OCI-LY1 (cell line): ENCODE results near the gene GNG7.

Experiments used
- H2AFZ ChIP-seq: fragments of 200-600 bp; sonication (generic), shearing (Covaris generic); 2 replicates; pipeline ENCODE4 v1.6.0; 2014; ENCODE audit warnings: antibody characterized with exemption, mild to moderate bottlenecking, low read length
- H3F3A ChIP-seq: fragments of 200-600 bp; sonication (generic), shearing (Covaris generic); 2 replicates; pipeline ENCODE4 v1.6.0; 2014; ENCODE audit warnings: mild to moderate bottlenecking, antibody characterized with exemption, low read length, moderate library complexity; ENCODE audit not compliant: insufficient read depth
- H3K27ac ChIP-seq: fragments of 200-600 bp; sonication (generic); 2 replicates; pipeline ENCODE4 v1.5.1; 2014; ENCODE audit warnings: low read length, mixed run types, mild to moderate bottlenecking, low read depth; ENCODE audit not compliant: poor library complexity, severe bottlenecking
- H3K27me3 ChIP-seq: fragments of 200-600 bp; sonication (generic); 2 replicates; pipeline ENCODE4 v1.6.0; 2014; ENCODE audit warnings: antibody characterized with exemption, mild to moderate bottlenecking, low read length, moderate library complexity; ENCODE audit not compliant: insufficient read depth
- H3K36me3 ChIP-seq: fragments of 200-600 bp; sonication (generic); 2 replicates; pipeline ENCODE4 v1.6.1; 2014; ENCODE audit warnings: mild to moderate bottlenecking, antibody characterized with exemption, low read length, moderate library complexity, mixed read lengths; ENCODE audit not compliant: insufficient read depth
- H3K4me1 ChIP-seq: fragments of 200-600 bp; sonication (generic); 2 replicates; pipeline ENCODE4 v1.5.1; 2014; ENCODE audit warnings: mild to moderate bottlenecking, low read length, moderate library complexity; ENCODE audit not compliant: insufficient read depth, severe bottlenecking
- H3K4me2 ChIP-seq: fragments of 200-600 bp; sonication (generic), shearing (Covaris generic); 2 replicates; pipeline ENCODE4 v1.6.1; 2014; ENCODE audit warnings: low read length
- H3K4me3 ChIP-seq: fragments of 200-600 bp; sonication (generic); 2 replicates; pipeline ENCODE4 v1.5.1; 2014; ENCODE audit warnings: low read length, low read depth, mild to moderate bottlenecking, mixed read lengths; ENCODE audit not compliant: poor library complexity, severe bottlenecking
- H3K79me2 ChIP-seq: fragments of 200-600 bp; shearing (Covaris generic); 2 replicates; pipeline ENCODE4 v1.6.1; 2016; ENCODE audit warnings: mixed run types, low read length, mixed read lengths; ENCODE audit not compliant: insufficient read depth
- H3K9ac ChIP-seq: fragments of 200-600 bp; sonication (generic), shearing (Covaris generic); 2 replicates; pipeline ENCODE4 v1.6.1; 2014; ENCODE audit warnings: mild to moderate bottlenecking, low read length, mixed read lengths
- H3K9me2 ChIP-seq: fragments of 200-600 bp; sonication (generic), shearing (Covaris generic); 2 replicates; pipeline ENCODE4 v1.6.1; 2014; ENCODE audit warnings: low read depth, mild to moderate bottlenecking, low read length, mixed read lengths
- H3K9me3 ChIP-seq: fragments of 200-600 bp; shearing (Covaris generic); 2 replicates; pipeline ENCODE4 v1.6.1; 2014; ENCODE audit warnings: low read length, mixed read lengths
- H4K20me1 ChIP-seq: fragments of 200-600 bp; sonication (generic), shearing (Covaris generic); 2 replicates; pipeline ENCODE4 v1.6.0; 2016; ENCODE audit warnings: mild to moderate bottlenecking, low read length; ENCODE audit not compliant: insufficient read depth
- EZH2 ChIP-seq: fragments of 200-600 bp; sonication (generic), shearing (Covaris generic); IDR thresholded peaks from 2 replicates; pipeline ENCODE4 v1.8.0; 2017; ENCODE audit warnings: borderline replicate concordance, mixed run types, mild to moderate bottlenecking, antibody characterized with exemption, low read length, moderate library complexity, mixed read lengths
- TF ChIP-seq, protein P1 (sequence below): fragments of 200-600 bp; sonication (generic), shearing (Covaris generic); IDR thresholded peaks from 2 replicates; pipeline ENCODE4 v1.5.1; 2017; ENCODE audit warnings: mild to moderate bottlenecking, antibody characterized with exemption, low read length, moderate library complexity, mixed read lengths

The GNG7 gene

DNA sequence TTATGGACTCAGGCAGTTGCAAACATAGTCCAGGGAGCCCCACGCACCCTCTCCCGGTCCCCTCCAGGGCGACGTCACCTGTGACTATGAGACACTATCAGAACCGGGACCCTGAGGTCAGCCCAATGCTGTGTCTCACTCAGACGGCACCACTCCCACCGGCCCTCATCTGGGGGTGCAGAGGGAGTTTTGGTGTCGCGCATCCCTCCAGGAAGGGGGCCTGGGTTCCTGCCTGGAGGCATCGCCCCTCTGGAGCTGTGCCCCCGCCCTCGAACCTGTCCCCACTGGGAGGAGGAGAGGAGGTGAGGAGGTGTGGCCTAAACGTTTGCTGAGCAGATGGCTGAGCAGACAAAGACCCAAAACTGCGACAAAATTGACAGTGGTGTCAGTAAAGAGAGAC, 175.3 kb downstream of the GNG7 start:
- no peak overlapping the region for H3K27ac ChIP-seq

GRCh38 chr19:2524840-2525723, 177.4 kb downstream of the GNG7 start:
- Histone ChIP-seq H3K9me2 (no peaks in the 10 kb centered on the region), H4K20me1 (no peaks in the 10 kb centered on the region), H3F3A (no peaks in the 10 kb centered on the region), H3K4me2 (no peak overlapping the region), H3K27ac (no peak overlapping the region), H3K9ac (no peak overlapping the region), H3K4me1 (no peaks in the 10 kb centered on the region), H3K79me2 (no peaks in the 10 kb centered on the region), H3K9me3 (no peaks in the 10 kb centered on the region), H3K36me3 (no peaks in the 10 kb centered on the region), H2AFZ (no peak overlapping the region), H3K4me3 (no peak overlapping the region), H3K27me3 (peaks cover 15% of the 10 kb centered on the region; the same call in 1 of the 2 replicates)
- TF ChIP-seq, protein P1, sequence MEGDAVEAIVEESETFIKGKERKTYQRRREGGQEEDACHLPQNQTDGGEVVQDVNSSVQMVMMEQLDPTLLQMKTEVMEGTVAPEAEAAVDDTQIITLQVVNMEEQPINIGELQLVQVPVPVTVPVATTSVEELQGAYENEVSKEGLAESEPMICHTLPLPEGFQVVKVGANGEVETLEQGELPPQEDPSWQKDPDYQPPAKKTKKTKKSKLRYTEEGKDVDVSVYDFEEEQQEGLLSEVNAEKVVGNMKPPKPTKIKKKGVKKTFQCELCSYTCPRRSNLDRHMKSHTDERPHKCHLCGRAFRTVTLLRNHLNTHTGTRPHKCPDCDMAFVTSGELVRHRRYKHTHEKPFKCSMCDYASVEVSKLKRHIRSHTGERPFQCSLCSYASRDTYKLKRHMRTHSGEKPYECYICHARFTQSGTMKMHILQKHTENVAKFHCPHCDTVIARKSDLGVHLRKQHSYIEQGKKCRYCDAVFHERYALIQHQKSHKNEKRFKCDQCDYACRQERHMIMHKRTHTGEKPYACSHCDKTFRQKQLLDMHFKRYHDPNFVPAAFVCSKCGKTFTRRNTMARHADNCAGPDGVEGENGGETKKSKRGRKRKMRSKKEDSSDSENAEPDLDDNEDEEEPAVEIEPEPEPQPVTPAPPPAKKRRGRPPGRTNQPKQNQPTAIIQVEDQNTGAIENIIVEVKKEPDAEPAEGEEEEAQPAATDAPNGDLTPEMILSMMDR, result no peak
- TF ChIP-seq EZH2, result no peak

More for the DNA sequence above, 175.3 kb downstream of the GNG7 start:
- Histone ChIP-seq H3K9me2 (no peaks in the 10 kb centered on the region), H3K9ac (no peak overlapping the region), H2AFZ (no peak overlapping the region), H3K79me2 (no peaks in the 10 kb centered on the region), H3K4me1 (no peaks in the 10 kb centered on the region), H3K9me3 (peaks cover 2% of the 10 kb centered on the region), H3F3A (no peaks in the 10 kb centered on the region), H3K36me3 (no peaks in the 10 kb centered on the region; the same call in 1 of the 2 replicates), H3K4me3 (no peak overlapping the region), H3K4me2 (no peak overlapping the region), H4K20me1 (no peaks in the 10 kb centered on the region), H3K27me3 (peaks cover 15% of the 10 kb centered on the region; the same call in 1 of the 2 replicates)
- TF ChIP-seq, protein P1, result no peak
- no peak for TF ChIP-seq EZH2

DNA sequence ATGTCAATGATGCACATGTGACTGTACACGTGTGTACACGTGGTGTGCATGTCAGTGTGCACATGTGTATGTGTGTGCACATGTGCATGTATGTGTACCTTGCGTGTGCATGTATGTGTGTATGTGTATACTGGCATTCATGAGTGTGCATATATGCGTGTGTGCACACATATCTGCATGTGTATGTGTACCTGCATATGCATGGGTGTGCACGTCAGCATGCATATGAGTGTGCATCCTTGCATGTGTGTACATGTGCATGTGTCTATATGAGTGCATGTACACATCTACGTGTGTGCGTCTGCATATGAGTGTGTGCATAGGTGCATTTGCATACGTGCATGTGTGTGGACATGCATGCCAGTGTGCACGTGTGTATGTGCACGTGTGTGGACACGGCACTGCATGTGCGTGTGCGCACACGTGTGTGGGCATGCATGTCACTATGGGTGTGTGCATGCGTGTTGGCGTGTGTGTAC, 178.1 kb downstream of the GNG7 start:
- Histone ChIP-seq H4K20me1 (no peaks in the 10 kb centered on the region), H3K4me1 (no peaks in the 10 kb centered on the region)

More for the DNA sequence above, 178.1 kb downstream of the GNG7 start:
- Histone ChIP-seq H3K9me2 (no peaks in the 10 kb centered on the region), H3K27ac (no peak overlapping the region), H3K4me3 (no peak overlapping the region), H3K36me3 (no peaks in the 10 kb centered on the region), H3K27me3 (peaks cover 15% of the 10 kb centered on the region; the same call in 1 of the 2 replicates), H3K4me2 (no peak overlapping the region), H3K79me2 (no peaks in the 10 kb centered on the region), H2AFZ (no peak overlapping the region), H3F3A (no peaks in the 10 kb centered on the region), H3K9me3 (no peaks in the 10 kb centered on the region), H3K9ac (no peak overlapping the region)
- no peak for TF ChIP-seq EZH2
- TF ChIP-seq, protein P1, result no peak
